IPS-18c (cell line): ENCODE results near the gene SRRM5.
"Not testable (repeated sequence)": the region's sequence is repeated elsewhere in the genome, so short reads cannot be mapped to it uniquely, and the experiment has no call there.

Source experiments
- H3K4me3 ChIP-seq: 2 replicates; pipeline ENCODE4 v1.7.0; 2013; ENCODE audit warnings: low read depth, mild to moderate bottlenecking, low read length, moderate library complexity; ENCODE audit not compliant: insufficient read depth
- H3K9me3 ChIP-seq: one replicate; pipeline ENCODE4 v1.6.1; 2013; ENCODE audit warnings: mild to moderate bottlenecking, low read length, moderate library complexity; ENCODE audit not compliant: control insufficient read depth, insufficient read depth

SRRM5 gene

DNA sequence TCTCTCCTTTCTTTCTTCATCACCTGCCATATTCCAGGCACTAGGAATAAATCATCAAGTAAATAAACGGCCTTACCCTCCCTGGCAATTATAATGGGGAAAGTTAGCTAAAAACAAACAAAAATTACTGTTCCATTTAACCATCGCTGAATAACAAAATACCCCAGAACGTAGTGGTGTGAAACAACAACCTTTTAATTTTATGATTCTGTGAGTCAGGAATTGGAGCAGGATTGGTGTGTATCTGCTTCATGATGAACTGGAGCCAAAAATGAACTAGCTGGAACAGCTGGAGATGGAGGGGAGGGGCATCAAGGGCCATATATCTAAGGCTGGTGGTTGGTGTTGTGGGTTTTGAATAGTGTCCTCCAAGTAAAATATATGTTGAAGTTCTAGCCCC lies 31.4 kb downstream of the SRRM5 start:
- peaks cover 5% of the 10 kb centered on the region for H3K9me3 ChIP-seq
- no peak overlapping the region for H3K4me3 ChIP-seq

GRCh38 chr19:43644181-43644580 lies 32.3 kb downstream of the SRRM5 start:
- Histone ChIP-seq H3K4me3 (no peak overlapping the region), H3K9me3 (peaks cover 5% of the 10 kb centered on the region)

- peaks cover 5% of the 10 kb centered on the region for H3K9me3 ChIP-seq
- no peak overlapping the region for H3K4me3 ChIP-seq
Observed at GRCh38 chr19:43648633-43649032, 36.7 kb downstream of the SRRM5 start.

DNA sequence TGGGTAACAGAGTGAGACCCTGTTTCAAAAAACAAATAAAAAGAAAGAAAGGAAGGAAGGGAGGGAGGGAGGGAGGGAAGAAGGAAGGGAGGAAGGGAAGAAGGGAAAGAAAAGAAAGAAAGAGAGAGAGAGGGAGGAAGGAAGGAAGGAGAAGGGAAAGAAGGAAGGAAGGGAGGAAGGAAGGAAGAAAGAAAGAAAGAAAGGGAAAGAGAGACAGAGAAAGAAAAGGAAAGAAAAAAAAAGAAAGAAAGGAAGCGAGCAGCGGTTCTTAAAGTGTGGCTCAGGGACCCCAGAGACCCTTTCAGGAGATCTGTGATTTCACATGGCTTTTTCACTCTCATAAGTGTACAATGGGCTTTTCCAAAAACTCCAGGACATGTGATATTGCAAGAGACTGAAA lies 37.6 kb downstream of the SRRM5 start:
- H3K9me3 ChIP-seq = peaks cover 5% of the 10 kb centered on the region
- H3K4me3 ChIP-seq = no peak overlapping the region

DNA sequence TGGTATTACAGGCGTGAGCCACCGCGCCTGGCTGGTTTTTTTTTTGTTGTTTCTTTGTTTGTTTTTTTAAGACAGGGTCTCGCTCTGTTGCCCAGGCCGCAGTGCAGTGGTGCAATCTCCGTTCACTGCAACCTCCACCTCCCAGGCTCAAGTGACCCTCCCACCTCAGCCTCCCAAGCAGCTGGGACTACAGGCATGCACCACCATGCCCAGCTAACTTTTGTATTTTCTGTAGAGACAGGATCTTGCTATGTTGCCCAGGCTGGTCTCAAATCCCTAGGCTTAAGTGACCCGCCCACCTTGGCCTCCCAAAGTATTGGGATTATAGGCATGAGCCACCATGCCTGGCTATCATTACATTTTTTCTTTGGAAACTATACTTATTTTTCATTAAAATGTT lies 38.4 kb downstream of the SRRM5 start:
- not testable (repeated sequence) for H3K9me3 ChIP-seq, H3K4me3 ChIP-seq

- Histone ChIP-seq H3K4me3 (no peak overlapping the region), H3K9me3 (peaks cover 5% of the 10 kb centered on the region)
Observed at GRCh38 chr19:43651758-43652545, 40.1 kb downstream of the SRRM5 start.

GRCh38 chr19:43652546-43652874 lies 40.6 kb downstream of the SRRM5 start:
- no peak overlapping the region for H3K4me3 ChIP-seq
- peaks cover 5% of the 10 kb centered on the region for H3K9me3 ChIP-seq

GRCh38 chr19:43656436-43656835 lies 44.5 kb downstream of the SRRM5 start:
- no peak overlapping the region for H3K4me3 ChIP-seq
- H3K9me3 ChIP-seq = no peaks in the 10 kb centered on the region

- H3K4me3 ChIP-seq = no peak overlapping the region
- H3K9me3 ChIP-seq = no peaks in the 10 kb centered on the region
Observed at GRCh38 chr19:43658001-43658400, 46.1 kb downstream of the SRRM5 start.

DNA sequence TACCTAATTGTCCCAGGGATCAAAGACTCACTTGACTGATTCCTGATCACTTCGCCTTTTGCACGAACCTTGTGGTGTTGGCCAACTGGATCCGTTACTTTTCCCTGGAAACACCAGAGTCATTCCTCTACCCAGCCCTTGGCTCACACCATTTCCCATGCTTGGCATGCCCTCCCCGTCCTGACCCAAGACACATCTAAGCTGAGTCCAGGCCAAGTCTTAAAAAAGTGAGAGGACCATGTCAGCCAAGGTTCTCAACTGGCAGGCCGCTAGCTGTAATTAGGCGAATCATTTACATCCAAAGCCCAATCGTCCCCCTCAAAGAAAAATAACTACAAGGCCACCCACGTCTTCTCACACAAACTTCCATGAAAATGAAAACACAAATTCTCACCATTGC lies 46.6 kb downstream of the SRRM5 start:
- H3K9me3 ChIP-seq = no peaks in the 10 kb centered on the region
- H3K4me3 ChIP-seq = no peak overlapping the region

DNA sequence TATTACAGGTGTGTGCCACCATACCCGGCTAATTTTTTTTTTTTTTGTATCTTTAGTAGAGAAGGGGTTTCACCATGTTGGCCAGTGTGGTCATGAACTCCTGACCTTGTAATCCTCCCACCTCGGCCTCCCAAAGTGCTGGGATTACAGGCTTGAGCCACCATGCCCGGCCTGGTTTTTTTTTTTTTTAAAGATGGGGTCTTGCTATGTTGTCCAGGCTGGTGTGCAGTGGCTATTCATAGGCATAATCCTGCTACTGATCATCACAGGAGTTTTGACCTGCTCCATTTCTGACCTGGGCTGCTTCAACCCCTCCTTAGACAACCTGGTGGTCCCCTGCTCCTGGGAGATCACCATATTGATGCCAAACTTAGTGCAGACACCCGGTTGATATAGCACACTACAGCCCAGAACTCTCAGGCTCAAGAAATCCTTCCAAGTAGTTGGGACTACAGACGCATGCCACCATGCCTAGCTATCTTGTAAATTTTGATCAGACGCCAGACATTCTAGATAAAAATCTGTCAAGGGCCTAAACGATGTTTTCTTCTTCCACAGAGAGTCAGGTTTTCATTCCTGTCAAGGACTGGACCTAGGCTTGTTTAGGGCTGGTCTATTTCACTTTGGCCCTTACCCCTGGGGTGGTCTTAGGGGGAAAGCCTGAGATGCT lies 48.5 kb downstream of the SRRM5 start:
- H3K4me3 ChIP-seq = no peak overlapping the region

GRCh38 chr19:43660971-43661360 lies 49.1 kb downstream of the SRRM5 start:
- no peak overlapping the region for H3K4me3 ChIP-seq
- H3K9me3 ChIP-seq = peaks cover under 1% of the 10 kb centered on the region

More for the DNA sequence above, 48.5 kb downstream of the SRRM5 start:
- H3K9me3 ChIP-seq = no peaks in the 10 kb centered on the region

GRCh38 chr19:43662487-43662886 lies 50.6 kb downstream of the SRRM5 start:
- Histone ChIP-seq H3K4me3 (no peak overlapping the region), H3K9me3 (peaks cover 3% of the 10 kb centered on the region)

DNA sequence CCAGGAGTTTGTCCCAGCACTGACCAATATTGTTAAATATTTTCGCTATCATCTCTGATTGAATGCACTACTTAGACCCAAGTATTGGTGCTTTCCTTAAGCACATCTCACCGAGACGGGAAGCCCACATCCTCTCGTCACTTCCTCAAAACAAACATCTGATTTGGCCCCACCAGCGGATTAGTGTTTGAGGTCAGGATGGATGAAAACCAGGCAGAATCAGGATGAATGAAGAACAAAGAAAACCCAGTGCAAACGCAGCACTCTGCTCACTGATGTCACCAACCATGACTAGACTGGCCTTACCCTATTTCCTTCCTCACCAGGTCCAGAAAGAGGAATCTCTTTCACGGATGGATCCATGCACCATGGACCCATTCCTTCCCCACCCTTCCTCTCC lies 52.1 kb downstream of the SRRM5 start:
- peaks cover 3% of the 10 kb centered on the region for H3K9me3 ChIP-seq
- no peak overlapping the region for H3K4me3 ChIP-seq
